IPS DF 6.9 (cell line): ENCODE measurements around the gene GRK1.

Source experiments
- DNase-seq: peaks from one replicate; pipeline ENCODE4 v3.0.0-alpha.2; 2013; ENCODE audit warnings: low read depth, low spot score
- H3K27ac ChIP-seq: one replicate; pipeline ENCODE4 v1.5.1; 2013; ENCODE audit warnings: low read length, control low read depth
- H3K27me3 ChIP-seq: 2 replicates; pipeline ENCODE4 v1.6.1; 2013; ENCODE audit warnings: mild to moderate bottlenecking, low read length; ENCODE audit not compliant: control insufficient read depth, insufficient read depth
- H3K36me3 ChIP-seq: 2 replicates; pipeline ENCODE4 v1.6.1; 2013; ENCODE audit warnings: low read length; ENCODE audit not compliant: control insufficient read depth, insufficient read depth
- H3K4me1 ChIP-seq: 2 replicates; pipeline ENCODE4 v1.6.1; 2013; ENCODE audit warnings: low read length; ENCODE audit not compliant: control insufficient read depth, insufficient read depth
- H3K4me3 ChIP-seq: 2 replicates; pipeline ENCODE4 v1.5.1; 2013; ENCODE audit warnings: mild to moderate bottlenecking, low read length
- H3K9me3 ChIP-seq: 2 replicates; pipeline ENCODE4 v1.6.1; 2013; ENCODE audit warnings: low read length, inconsistent platforms; ENCODE audit not compliant: control insufficient read depth, insufficient read depth
- WGBS: extraction: QIAGEN DNeasy Blood & Tissue Kit; methylation state at CpG from one replicate; pipeline ENCODE4 v1.1.7; 2013; ENCODE audit warnings: mixed read lengths, missing lambda C conversion rate; ENCODE audit not compliant: insufficient read length, insufficient coverage; 5-methylcytosine and 5-hydroxymethylcytosine counted together

The GRK1 gene

DNA sequence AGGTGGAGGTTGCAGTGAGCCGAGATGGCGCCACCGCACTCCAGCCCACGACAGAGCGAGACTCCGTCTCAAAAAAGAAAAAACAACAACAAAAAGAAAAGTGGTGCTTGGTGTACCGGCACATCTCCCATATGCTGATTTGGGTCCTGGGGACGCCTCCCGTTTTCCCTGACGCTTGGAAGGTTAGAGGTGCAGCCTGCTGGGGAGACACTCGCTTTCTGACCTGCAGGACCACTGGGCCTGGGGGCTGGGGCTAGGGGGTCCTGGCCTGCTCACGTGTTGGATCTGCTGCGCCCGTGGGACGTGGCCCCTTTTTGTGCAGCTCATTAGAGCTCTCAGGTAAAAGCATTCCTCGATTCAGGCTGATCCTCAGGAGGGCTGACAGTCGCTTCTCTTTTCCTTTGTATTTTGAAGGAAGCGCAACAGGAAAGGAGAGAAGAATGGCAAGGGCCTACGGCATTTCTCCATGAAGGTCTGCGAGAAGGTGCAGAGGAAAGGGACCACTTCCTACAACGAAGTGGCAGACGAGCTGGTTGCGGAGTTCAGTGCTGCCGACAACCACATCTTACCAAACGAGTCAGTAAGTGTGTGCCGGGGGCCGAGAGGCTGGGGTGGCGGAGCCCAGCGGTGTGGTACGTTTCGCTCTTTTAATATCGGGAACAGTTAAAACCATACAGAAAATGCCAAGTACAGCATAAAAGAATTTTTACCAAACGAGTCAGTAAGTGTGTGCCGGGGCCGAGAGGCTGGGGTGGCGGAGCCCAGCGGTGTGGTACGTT lies 34.1 kb upstream of the GRK1 start:
- H3K9me3 ChIP-seq, result no peaks in the 10 kb centered on the region
- no peaks in the 10 kb centered on the region for H3K4me1 ChIP-seq
- H3K27me3 ChIP-seq, result no peaks in the 10 kb centered on the region
- no peak for DNase-seq
- H3K4me3 ChIP-seq, result no peak overlapping the region
- no CpG with 5 or more reads among the region's 38 CpGs for WGBS
- H3K27ac ChIP-seq, result no peak overlapping the region
- H3K36me3 ChIP-seq, result peaks cover 37% of the 10 kb centered on the region

DNA sequence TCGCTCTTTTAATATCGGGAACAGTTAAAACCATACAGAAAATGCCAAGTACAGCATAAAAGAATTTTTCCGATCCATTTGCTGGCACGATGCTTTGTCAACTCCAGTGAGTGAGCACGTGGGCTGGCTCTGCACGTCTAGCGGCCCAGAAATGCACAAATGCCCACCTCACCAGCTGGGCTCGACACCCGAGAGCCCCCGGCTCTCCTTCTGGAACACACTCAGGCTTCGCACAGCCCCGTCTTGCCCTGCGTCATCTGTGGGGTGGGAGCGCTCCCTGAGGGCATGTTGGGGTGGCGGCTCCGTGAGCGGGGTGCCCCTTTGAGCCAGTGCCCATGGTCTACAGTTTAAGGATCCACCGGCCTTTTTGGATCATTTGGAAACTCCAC lies 33.5 kb upstream of the GRK1 start:
- Histone ChIP-seq H3K27ac (no peak overlapping the region), H3K4me1 (no peaks in the 10 kb centered on the region), H3K27me3 (no peaks in the 10 kb centered on the region), H3K4me3 (no peak overlapping the region), H3K9me3 (no peaks in the 10 kb centered on the region), H3K36me3 (peaks cover 42% of the 10 kb centered on the region)
- WGBS, result no CpG with 5 or more reads among the region's 18 CpGs
- no peak for DNase-seq

DNA sequence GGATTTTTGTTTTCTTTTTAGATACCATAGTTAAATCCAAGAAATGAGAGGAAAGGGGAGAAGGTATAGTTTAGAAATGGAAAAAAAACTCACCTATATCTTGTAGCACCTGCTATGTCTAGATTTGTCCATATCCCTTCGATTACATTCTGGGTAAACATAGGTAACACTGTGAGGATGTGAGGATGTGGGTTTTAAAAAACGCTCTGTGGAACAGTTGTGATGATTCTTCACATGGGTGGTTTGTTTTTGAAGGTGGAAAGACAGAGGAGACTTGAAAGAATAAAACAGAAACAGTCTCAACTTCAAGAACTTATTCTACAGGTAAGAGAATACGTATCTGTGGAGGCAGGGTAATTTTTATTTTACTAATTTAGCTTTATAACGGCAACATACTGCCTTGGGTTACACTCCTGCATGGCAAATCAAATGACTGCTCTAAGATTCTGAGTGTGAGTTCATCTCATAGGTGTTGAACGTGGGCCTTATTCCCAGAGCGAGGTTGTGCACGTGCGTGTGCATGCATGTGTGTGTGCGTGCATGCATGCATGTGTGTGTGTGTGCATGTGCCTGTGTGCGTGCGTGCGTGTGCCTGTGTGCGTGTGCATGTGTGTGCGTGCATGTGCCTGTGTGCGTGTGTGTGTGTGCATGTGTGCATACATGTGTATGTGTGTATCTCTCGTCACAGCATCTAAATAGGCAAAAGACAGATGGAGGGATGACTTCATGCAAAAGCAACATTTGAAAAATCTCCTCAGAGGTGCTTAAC lies 32.6 kb upstream of the GRK1 start:
- WGBS, result no CpG with 5 or more reads among the region's 16 CpGs
- Histone ChIP-seq H3K4me1 (no peaks in the 10 kb centered on the region), H3K27ac (no peak overlapping the region), H3K27me3 (no peaks in the 10 kb centered on the region), H3K9me3 (peaks cover 2% of the 10 kb centered on the region; the same call in 1 of the 2 replicates), H3K4me3 (no peak overlapping the region), H3K36me3 (peaks cover 44% of the 10 kb centered on the region)
- no peak for DNase-seq

DNA sequence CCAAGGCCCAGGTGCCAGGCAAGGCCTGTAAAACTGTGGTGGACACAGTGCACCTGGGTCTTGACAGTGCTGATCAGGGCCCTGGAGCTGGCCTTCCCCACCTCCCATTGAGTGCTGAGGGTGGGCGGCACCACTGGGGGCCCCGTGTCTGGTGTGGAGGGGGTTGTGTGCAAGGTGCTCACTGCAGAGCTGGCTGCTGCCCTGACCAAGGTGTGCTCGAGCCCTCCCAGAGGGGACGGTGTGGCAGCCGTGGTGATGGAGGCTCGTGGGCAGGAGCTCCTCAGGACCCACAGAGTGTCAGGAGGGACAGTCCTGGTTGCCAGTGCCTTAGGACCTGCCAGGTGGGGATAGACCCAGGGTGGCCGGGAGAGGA lies 32.0 kb upstream of the GRK1 start:
- H3K4me3 ChIP-seq, result no peak overlapping the region
- H3K27ac ChIP-seq, result no peak overlapping the region
- peaks cover 2% of the 10 kb centered on the region; the same call in 1 of the 2 replicates for H3K9me3 ChIP-seq
- peaks cover 48% of the 10 kb centered on the region for H3K36me3 ChIP-seq
- DNase-seq, result no peak
- H3K27me3 ChIP-seq, result no peaks in the 10 kb centered on the region
- H3K4me1 ChIP-seq, result no peaks in the 10 kb centered on the region
- no CpG with 5 or more reads among the region's 7 CpGs for WGBS

DNA sequence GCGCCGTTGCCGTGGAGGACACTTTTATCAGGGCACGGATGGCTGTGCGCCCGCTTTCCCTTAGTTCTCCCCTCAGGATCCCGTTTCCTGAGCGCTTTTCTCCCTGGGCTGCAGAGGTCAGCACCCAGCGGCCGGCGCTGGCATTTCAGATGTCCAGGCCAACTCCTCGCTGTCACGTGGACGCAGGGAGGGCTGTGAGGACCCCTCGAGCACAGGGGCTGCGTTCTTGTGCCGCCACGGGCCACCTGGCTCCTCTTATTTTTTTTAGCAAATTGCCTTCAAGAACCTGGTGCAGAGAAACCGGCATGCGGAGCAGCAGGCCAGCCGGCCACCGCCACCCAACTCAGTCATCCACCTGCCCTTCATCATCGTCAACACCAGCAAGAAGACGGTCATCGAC lies 31.3 kb upstream of the GRK1 start:
- Histone ChIP-seq H3K4me3 (no peak overlapping the region), H3K9me3 (peaks cover 2% of the 10 kb centered on the region; the same call in 1 of the 2 replicates), H3K27ac (no peak overlapping the region), H3K36me3 (peaks cover 49% of the 10 kb centered on the region), H3K4me1 (no peaks in the 10 kb centered on the region), H3K27me3 (no peaks in the 10 kb centered on the region)
- no peak for DNase-seq
- no CpG with 5 or more reads among the region's 25 CpGs for WGBS

DNA sequence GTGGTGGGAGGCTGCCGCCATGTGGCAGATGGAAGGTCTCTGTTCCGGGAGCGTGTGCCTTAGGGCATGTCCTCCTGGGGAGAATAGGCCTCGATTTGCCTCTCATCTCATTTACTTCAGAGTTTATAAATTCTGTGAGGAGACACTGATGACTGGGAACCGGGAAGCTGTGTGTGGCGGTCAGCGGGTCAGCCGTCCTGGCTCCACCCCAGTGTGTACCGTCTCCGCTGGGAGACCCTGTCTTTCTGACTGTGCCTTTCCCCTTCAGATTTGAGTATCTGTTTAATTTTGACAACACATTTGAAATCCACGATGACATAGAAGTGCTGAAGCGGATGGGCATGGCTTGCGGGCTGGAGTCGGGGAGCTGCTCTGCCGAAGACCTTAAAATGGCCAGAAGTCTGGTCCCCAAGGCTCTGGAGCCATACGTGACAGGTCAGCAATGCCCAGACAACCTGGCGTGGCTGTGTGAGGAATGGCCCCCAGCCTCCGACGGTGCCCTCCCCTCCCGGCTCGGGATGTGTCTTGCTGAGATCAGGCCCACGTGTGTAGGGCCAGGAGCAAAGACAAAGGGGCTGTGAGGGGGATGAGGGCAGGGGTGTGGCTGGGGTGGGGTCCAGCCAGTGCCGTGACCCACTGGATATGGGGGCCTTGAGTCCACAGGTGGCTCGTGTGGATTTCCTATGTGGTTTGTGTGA lies 30.6 kb upstream of the GRK1 start:
- H3K4me3 ChIP-seq, result no peak overlapping the region
- no peak overlapping the region for H3K27ac ChIP-seq
- DNase-seq, result no peak
- H3K9me3 ChIP-seq, result peaks cover 2% of the 10 kb centered on the region; the same call in 1 of the 2 replicates
- no CpG with 5 or more reads among the region's 24 CpGs for WGBS
- no peaks in the 10 kb centered on the region for H3K27me3 ChIP-seq
- no peaks in the 10 kb centered on the region for H3K4me1 ChIP-seq
- peaks cover 49% of the 10 kb centered on the region for H3K36me3 ChIP-seq

DNA sequence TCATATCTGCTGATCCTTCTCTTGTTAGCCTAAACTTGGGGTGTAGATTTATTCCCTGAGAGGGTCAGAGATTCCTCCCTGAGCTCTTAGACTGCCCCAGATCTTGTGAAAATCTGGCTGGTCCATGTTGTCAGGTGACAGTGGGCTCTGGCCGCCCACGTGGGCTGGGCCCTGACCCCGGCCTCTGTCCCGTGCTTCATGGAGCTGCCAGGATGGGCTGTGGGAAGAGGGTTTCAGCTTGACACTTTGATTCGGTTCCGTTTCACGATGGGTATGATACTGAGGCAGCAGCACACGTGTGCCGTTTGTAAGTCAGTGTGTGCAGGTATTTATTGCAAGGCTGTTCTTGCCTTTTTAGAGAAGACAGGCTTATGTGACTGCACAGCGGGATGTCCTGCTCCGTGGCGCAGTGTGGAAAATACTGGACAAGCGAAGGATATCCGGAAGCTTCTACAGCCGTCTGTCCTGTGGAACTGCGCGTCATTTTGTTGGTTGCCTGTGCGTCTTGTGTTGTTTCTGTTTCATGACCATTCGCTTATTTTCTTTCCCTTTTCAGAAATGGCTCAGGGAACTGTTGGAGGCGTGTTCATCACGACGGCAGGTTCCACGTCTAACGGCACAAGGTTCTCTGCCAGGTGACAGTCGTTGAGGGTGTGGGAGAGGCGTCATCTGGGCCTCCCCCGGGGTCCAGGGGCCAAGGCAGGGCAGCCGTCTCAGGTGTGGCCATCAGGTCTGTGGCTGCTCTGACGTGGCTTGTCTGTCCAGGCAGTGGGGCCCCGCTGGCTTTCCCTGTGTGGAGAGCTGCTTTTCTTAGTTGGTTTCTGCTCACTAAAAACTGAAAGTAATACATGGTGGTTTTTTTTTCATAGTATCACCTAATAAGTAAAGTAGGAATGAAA lies 29.5 kb upstream of the GRK1 start:
- Histone ChIP-seq H3K36me3 (peaks cover 47% of the 10 kb centered on the region), H3K27me3 (no peaks in the 10 kb centered on the region), H3K4me3 (no peak overlapping the region), H3K4me1 (no peaks in the 10 kb centered on the region), H3K27ac (no peak overlapping the region), H3K9me3 (peaks cover 2% of the 10 kb centered on the region)
- no peak for DNase-seq
- no CpG with 5 or more reads among the region's 30 CpGs for WGBS

DNA sequence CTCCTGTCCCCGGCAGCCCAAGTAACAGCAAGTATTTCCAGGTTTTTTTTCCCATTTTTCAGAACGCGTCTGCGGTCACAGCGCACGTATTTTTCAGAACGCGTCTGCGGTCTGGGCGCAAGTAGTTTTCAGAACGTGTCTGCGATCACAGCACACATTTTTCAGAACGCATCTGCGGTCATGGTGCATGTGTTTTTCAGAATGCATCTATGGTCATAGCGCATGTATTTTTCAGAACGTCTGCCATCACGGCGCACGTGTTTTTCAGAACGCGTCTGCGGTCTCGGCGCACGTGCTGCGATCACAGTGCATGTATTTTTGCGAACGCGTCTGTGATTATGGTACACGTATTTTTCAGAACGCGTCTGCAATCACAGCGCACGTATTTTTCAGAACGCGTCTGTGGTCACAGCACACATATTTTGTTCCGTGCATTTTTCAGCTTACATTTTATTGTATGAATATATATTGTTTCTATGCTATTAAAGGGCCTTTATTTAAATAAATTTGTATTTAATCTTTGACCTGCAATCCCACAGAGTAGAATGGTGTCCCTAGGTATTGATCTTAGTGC lies 28.8 kb upstream of the GRK1 start:
- WGBS, result no CpG with 5 or more reads among the region's 37 CpGs
- DNase-seq, result no peak
- peaks cover 2% of the 10 kb centered on the region for H3K9me3 ChIP-seq
- peaks cover 47% of the 10 kb centered on the region for H3K36me3 ChIP-seq
- H3K27me3 ChIP-seq, result no peaks in the 10 kb centered on the region
- no peak overlapping the region for H3K4me3 ChIP-seq
- H3K27ac ChIP-seq, result no peak overlapping the region
- no peaks in the 10 kb centered on the region for H3K4me1 ChIP-seq

DNA sequence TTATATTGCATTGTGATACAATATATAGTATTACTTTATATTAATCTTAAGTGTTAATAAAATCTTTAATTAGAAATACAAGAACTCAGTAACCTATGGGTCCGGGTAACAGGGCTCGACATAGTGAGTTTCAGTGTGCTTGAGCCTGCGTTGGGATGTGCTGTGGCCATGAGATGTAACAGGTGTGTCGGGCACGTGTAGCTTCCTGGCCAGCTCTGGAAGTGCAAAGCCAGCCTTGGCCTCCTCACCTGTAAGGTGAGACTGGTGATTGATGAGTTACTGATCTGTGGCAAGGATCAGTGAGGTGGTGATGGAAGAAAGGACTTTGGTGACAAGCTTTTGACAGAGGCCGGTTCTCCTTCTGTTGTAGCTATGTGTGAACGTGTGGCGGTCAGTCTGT lies 28.2 kb upstream of the GRK1 start:
- WGBS, result no CpG with 5 or more reads among the region's 8 CpGs
- H3K4me3 ChIP-seq, result no peak overlapping the region

More for the DNA sequence above, 28.2 kb upstream of the GRK1 start:
- no peak for DNase-seq
- Histone ChIP-seq H3K27ac (no peak overlapping the region), H3K36me3 (peaks cover 43% of the 10 kb centered on the region), H3K4me1 (no peaks in the 10 kb centered on the region), H3K9me3 (peaks cover 2% of the 10 kb centered on the region), H3K27me3 (no peaks in the 10 kb centered on the region)
